Measurements from ENCODE around the gene DOCK3.

DNA sequence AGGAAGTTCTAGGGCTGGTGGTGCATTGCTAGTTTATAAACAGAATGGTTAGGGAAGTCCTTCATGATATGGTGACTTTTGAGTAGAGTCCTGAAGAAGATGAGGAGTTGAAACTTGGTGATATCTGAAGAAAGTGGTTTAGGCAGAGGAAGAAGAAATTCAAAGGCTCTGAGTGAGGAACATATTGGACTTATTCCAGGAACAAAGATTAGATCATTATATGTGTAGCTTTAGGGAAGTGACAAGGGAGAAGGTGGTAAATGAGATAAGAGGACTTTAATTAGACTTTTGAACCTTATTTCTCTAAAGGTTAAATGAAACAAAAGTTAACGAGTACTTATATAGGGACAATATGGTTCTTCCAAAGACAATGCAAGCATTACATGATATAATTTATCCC, 286.7 kb downstream of the DOCK3 start:
- TF ChIP-seq, protein P1, sequence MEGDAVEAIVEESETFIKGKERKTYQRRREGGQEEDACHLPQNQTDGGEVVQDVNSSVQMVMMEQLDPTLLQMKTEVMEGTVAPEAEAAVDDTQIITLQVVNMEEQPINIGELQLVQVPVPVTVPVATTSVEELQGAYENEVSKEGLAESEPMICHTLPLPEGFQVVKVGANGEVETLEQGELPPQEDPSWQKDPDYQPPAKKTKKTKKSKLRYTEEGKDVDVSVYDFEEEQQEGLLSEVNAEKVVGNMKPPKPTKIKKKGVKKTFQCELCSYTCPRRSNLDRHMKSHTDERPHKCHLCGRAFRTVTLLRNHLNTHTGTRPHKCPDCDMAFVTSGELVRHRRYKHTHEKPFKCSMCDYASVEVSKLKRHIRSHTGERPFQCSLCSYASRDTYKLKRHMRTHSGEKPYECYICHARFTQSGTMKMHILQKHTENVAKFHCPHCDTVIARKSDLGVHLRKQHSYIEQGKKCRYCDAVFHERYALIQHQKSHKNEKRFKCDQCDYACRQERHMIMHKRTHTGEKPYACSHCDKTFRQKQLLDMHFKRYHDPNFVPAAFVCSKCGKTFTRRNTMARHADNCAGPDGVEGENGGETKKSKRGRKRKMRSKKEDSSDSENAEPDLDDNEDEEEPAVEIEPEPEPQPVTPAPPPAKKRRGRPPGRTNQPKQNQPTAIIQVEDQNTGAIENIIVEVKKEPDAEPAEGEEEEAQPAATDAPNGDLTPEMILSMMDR (conservative IDR thresholded peaks at IDR 0.05; ENCODE audit: low read depth, low read length), result no peak
- no peak for TF ChIP-seq EZH2 (IDR thresholded peaks at IDR 0.05; ENCODE audit: borderline replicate concordance, low read depth, low read length, poor library complexity, severe bottlenecking)
